Upper lobe of right lung (tissue), 1 donor: ENCODE data around the gene INHBC. TPM values are rescaled to one million over a fixed set of nuclear protein-coding genes. Genes with fewer than 3 reads are reported as not detected.

Source experiments
- ATAC-seq: fragments of 200-7000 bp; cut with Tn5 transposase; one replicate; pipeline ENCODE4 v1.9.1; 2020; ENCODE audit warnings: mild to moderate bottlenecking, moderate library complexity
- DNase-seq: peaks from one replicate; pipeline ENCODE4 v3.0.0-alpha.2; 2020
- H3K27ac ChIP-seq: fragments of 200-600 bp; one replicate; pipeline ENCODE4 v1.8.0; 2022
- H3K27me3 ChIP-seq: fragments of 200-600 bp; one replicate; pipeline ENCODE4 v1.8.0; 2022; ENCODE audit warnings: mild to moderate bottlenecking
- H3K36me3 ChIP-seq: fragments of 200-600 bp; one replicate; pipeline ENCODE4 v1.8.0; 2022
- H3K4me1 ChIP-seq: fragments of 200-600 bp; one replicate; pipeline ENCODE4 v1.8.0; 2022
- H3K4me3 ChIP-seq: fragments of 200-600 bp; one replicate; pipeline ENCODE4 v1.8.0; 2022; ENCODE audit warnings: mild to moderate bottlenecking
- H3K9me3 ChIP-seq: fragments of 200-600 bp; one replicate; pipeline ENCODE4 v1.8.0; 2022
- intact Hi-C: fragments of 100-400 bp; cut with DNase I; formaldehyde crosslinking; loops from one replicate; pipeline ENCODE4 v1.11.0; 2022
- total RNA-seq: library from RNA; stranded (reverse); fragmentation: NEBNext Ultra II Directional; extraction: Animal tissue kit (Norgen Biotek cat#: 25700); gene quantifications from one replicate; pipeline ENCODE4 v1.2.1, GENCODE V29; 2021
- TF ChIP-seq, protein P1 (sequence below): fragments of 200-600 bp; IDR thresholded peaks from one replicate; pipeline ENCODE4 v1.8.0; 2022; ENCODE audit warnings: antibody characterized with exemption
- donor health status: DM: no; HTN: yes; CAD: no; lungs with severe emphysema.

Gene INHBC
- total RNA-seq, 1 donor from 2014 or later: not detected

DNA sequence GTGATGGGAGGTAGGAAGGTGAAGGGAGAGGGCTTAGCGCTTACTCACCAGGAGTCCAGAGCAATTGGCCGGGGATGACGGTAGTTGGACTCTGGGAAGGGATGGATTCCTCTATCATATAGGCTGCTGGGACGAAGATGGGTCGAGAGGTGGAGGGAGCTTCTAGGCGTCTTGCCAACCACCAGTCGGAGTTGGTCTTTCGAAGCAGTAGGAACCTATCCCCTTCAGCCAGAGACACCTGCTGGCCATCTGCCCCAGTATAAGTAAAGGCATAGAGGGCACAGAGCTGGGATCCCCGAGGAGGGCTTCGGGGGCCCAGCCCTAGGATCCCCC lies 44.4 kb downstream of the INHBC start:
- Histone ChIP-seq H3K36me3 (peaks cover 4% of the 10 kb centered on the region), H3K27me3 (peaks cover 25% of the 10 kb centered on the region), H3K27ac (peak overlapping the region; percentile 77), H3K4me3 (peak overlapping the region; percentile 46), H3K4me1 (peaks cover 26% of the 10 kb centered on the region), H3K9me3 (no peaks in the 10 kb centered on the region)
- TF ChIP-seq, protein P1, sequence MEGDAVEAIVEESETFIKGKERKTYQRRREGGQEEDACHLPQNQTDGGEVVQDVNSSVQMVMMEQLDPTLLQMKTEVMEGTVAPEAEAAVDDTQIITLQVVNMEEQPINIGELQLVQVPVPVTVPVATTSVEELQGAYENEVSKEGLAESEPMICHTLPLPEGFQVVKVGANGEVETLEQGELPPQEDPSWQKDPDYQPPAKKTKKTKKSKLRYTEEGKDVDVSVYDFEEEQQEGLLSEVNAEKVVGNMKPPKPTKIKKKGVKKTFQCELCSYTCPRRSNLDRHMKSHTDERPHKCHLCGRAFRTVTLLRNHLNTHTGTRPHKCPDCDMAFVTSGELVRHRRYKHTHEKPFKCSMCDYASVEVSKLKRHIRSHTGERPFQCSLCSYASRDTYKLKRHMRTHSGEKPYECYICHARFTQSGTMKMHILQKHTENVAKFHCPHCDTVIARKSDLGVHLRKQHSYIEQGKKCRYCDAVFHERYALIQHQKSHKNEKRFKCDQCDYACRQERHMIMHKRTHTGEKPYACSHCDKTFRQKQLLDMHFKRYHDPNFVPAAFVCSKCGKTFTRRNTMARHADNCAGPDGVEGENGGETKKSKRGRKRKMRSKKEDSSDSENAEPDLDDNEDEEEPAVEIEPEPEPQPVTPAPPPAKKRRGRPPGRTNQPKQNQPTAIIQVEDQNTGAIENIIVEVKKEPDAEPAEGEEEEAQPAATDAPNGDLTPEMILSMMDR: no peak
- intact Hi-C loops: no loop called here
- no peak for DNase-seq
- no peak for ATAC-seq

DNA sequence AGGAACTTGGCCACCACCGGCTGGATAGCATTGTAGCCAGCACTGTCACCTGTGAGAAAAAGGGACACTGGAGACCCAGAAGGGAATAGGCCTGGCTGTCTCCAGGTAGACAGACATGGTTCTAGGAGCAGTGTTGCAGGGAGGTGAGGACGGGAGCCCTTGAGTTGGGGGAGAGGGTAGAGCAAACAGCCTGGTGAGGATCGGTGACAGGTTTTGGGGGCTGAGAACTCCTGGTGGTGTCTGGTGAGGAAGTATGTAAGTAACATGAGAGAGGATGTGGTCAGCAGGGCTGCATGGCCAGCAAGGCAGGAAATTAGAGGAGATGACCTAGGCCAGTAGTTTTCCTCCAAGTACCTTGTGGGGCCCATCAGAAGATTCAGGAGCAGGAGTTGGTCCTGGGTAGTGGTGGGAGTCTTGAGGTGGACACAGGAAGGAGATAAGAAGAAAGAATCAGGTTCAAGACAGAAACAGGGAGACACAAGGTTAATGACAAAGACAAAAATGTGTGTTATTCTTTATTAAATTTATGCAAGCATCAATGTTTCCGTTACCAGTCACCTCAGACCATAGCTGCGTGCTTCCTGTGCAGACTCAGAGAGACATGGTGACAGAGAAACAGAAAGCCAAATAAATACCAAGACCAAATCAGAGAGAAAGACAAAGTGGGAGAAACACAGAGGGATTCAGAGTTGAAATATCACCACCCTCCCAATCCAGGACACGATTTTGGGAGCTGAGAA lies 45.0 kb downstream of the INHBC start, which contains the start of gene ARHGAP9:
Gene ARHGAP9 (minus strand): TSS at position 491 of the 740 bp plus-strand sequence. CDS start 460 bp downstream, at position 31.
- Histone ChIP-seq H3K27me3 (peaks cover 19% of the 10 kb centered on the region), H3K36me3 (peaks cover under 1% of the 10 kb centered on the region), H3K4me3 (peak within 1 kb of the TSS; percentile 46), H3K9me3 (no peaks in the 10 kb centered on the region), H3K27ac (peak within 1 kb of the TSS; percentile 77), H3K4me1 (peaks cover 22% of the 10 kb centered on the region)
- DNase-seq (no peak), ATAC-seq (peak; percentile 13)
- TF ChIP-seq, protein P1: no peak
- intact Hi-C loops: no loop called here

DNA sequence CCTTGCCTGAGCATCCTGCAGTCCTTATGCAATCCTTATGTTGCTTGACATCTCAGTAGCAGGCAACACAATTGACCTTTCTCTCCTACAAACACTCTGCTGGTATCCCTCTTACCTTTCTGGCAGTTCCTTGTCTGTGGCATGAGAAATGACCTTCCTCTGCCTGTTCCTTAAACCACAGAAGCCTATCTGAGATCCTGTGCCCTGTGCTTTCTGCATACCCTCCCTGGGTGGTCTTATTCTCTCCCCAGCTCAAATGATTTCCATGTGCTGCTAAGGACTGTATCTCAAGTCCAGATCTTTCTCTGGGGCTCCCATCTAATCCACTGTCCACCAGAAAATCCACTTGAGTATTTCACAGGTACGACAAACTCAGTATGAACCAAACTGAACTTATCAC lies 47.1 kb downstream of the INHBC start:
- DNase-seq: no peak
- TF ChIP-seq, protein P1: no peak
- Histone ChIP-seq H3K27me3 (no peaks in the 10 kb centered on the region), H3K27ac (no peak overlapping the region), H3K4me1 (peaks cover 3% of the 10 kb centered on the region), H3K36me3 (no peaks in the 10 kb centered on the region), H3K9me3 (no peaks in the 10 kb centered on the region), H3K4me3 (no peak overlapping the region)
- no peak for ATAC-seq
- intact Hi-C loops: no loop called here

DNA sequence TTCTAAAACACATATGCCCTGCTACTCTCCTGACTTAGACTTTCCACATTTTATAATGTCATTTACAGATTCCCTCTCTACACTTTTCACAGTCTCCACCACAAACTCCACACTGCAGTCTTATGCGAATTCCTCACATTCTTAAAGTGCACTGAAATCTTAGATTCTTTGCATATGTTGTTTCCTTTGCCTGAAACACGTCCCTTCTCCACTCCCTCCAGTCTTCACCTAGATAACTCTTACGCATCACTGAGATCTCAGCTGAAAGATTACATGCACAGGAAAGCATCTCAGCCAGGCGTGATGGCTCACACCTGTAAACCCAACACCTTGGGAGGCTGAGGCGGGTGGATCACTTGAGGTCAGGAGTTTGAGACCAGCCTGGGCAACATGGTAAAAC lies 48.9 kb downstream of the INHBC start:
- ATAC-seq (no peak), DNase-seq (no peak)
- TF ChIP-seq, protein P1: no peak
- no peak overlapping the region for H3K27ac ChIP-seq
- H3K4me1 ChIP-seq: peaks cover 3% of the 10 kb centered on the region
- no peaks in the 10 kb centered on the region for H3K27me3 ChIP-seq
- H3K4me3 ChIP-seq: no peak overlapping the region
- intact Hi-C loops: no loop called here
- H3K9me3 ChIP-seq: no peaks in the 10 kb centered on the region
- H3K36me3 ChIP-seq: no peaks in the 10 kb centered on the region

DNA sequence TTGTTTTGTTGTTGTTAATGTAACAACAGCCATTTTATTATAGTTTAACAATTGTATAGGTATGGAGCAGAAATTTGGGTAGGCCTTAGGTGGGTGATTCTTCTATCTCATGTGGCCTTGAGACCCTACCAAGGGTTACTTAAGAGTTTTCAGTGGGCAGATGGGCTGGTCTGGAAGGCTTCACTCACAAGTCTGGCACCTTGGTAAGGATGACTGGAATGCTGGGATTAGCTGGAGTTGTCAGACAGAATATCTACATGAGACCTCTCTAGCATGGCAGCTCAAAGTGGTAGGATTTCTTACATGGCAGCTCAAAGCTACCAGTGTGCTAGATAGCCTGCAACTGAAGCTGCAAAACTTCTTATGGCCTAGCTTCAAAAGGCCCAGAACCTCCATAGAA lies 51.1 kb downstream of the INHBC start:
- ATAC-seq (no peak), DNase-seq (no peak)
- Histone ChIP-seq H3K27me3 (no peaks in the 10 kb centered on the region), H3K9me3 (no peaks in the 10 kb centered on the region), H3K4me3 (no peak overlapping the region), H3K36me3 (peaks cover 17% of the 10 kb centered on the region), H3K27ac (no peak overlapping the region), H3K4me1 (peaks cover 8% of the 10 kb centered on the region)
- TF ChIP-seq, protein P1: no peak
- intact Hi-C loops: no loop called here
